H1 (cell line): ENCODE data around the gene EEF1G. TPM values are rescaled to one million over a fixed set of nuclear protein-coding genes. Genes with fewer than 3 reads are reported as not detected.
"Not testable (repeated sequence)": the region's sequence is repeated elsewhere in the genome, so short reads cannot be mapped to it uniquely, and the experiment has no call there.

Experiments
- CTCF ChIA-PET: fragments of 300-600 bp; sonication (Branson Sonifier 250); formaldehyde crosslinking; loops from one replicate; lab custom pipeline; 2021; ENCODE audit not compliant: partially characterized antibody; lab: Charles Lee
- POLR2A ChIA-PET: fragments of 300-600 bp; sonication (Branson Sonifier 250); formaldehyde crosslinking; loops from one replicate; lab custom pipeline; 2021; ENCODE audit warnings: inconsistent platforms; ENCODE audit not compliant: partially characterized antibody; lab: Charles Lee
- DNase-seq, 2 experiments: peaks; one replicate each; pipeline versions ENCODE4 v3.0.0 to v3.0.0-alpha.2; 2010 to 2022; ENCODE audit warnings: low spot score in 2 of 2, low read depth in 1 of 2, mixed read lengths in 1 of 2
- FAIRE-seq: peaks from 2 replicates; lab custom pipeline; 2011; peaks lifted over from hg19 to GRCh38; lab: Jason Lieb, UNC
- H2AFZ ChIP-seq: 2 replicates; pipeline ENCODE4 v1.8.1; 2012; ENCODE audit warnings: low read length, inconsistent platforms
- H2AK5ac ChIP-seq: 2 replicates; pipeline ENCODE4 v1.6.1; 2013; ENCODE audit warnings: low read depth, low read length
- H2BK120ac ChIP-seq: replicated peaks from 2 replicates; pipeline ENCODE3; 2013; ENCODE audit warnings: low read depth, low read length, inconsistent platforms
- H2BK12ac ChIP-seq: 2 replicates; pipeline ENCODE4 v1.6.1; 2013; ENCODE audit warnings: low read depth, low read length
- H2BK15ac ChIP-seq: 2 replicates; pipeline ENCODE4 v1.6.1; 2013; ENCODE audit warnings: low read length
- H2BK20ac ChIP-seq: 2 replicates; pipeline ENCODE4 v1.6.1; 2013; ENCODE audit warnings: low read length
- H2BK5ac ChIP-seq: 2 replicates; pipeline ENCODE4 v1.6.1; 2013; ENCODE audit warnings: low read depth, low read length
- H3K14ac ChIP-seq: 2 replicates; pipeline ENCODE4 v1.6.1; 2013; ENCODE audit warnings: inconsistent platforms; ENCODE audit not compliant: insufficient read length
- H3K18ac ChIP-seq: 2 replicates; pipeline ENCODE4 v1.6.1; 2013; ENCODE audit warnings: low read length; ENCODE audit errors: extremely low read depth
- H3K23ac ChIP-seq: 2 replicates; pipeline ENCODE4 v1.6.1; 2013; ENCODE audit warnings: inconsistent platforms; ENCODE audit not compliant: insufficient read length
- H3K23me2 ChIP-seq: 2 replicates; pipeline ENCODE4 v1.6.1; 2013; ENCODE audit warnings: low read depth, low read length
- H3K27ac ChIP-seq: 2 replicates; pipeline ENCODE4 v1.6.1; 2011; ENCODE audit warnings: low read depth, low read length, inconsistent platforms
- H3K27me3 ChIP-seq, 4 experiments: replicated peaks in 1 of 4; 1 replicate in 1 of 4; 2 replicates in 3 of 4; pipeline versions ENCODE4 v1.6.1 to v1.8.1; 2011 to 2013; ENCODE audit warnings: low read length in 3 of 4, mild to moderate bottlenecking in 3 of 4, inconsistent platforms in 2 of 4, mixed read lengths in 2 of 4, moderate library complexity in 1 of 4; ENCODE audit not compliant: control insufficient read depth in 3 of 4, insufficient read depth in 3 of 4; ENCODE audit errors: extremely low read depth in 1 of 4
- H3K36me3 ChIP-seq, 4 experiments: 2 replicates each; pipeline versions ENCODE4 v1.6.1 to v1.8.1; 2011 to 2013; ENCODE audit warnings: mild to moderate bottlenecking in 4 of 4, low read length in 3 of 4, moderate library complexity in 2 of 4, control low read depth in 1 of 4, inconsistent platforms in 1 of 4; ENCODE audit not compliant: insufficient read depth in 4 of 4, control insufficient read depth in 2 of 4
- H3K4ac ChIP-seq: replicated peaks from 2 replicates; pipeline ENCODE3; 2013; ENCODE audit warnings: low read length, low read depth, mixed read lengths, inconsistent platforms; ENCODE audit not compliant: insufficient read length
- H3K4me1 ChIP-seq, 4 experiments: replicated peaks in 1 of 4; 1 replicate in 1 of 4; 2 replicates in 3 of 4; pipeline versions ENCODE4 v1.6.1 to v1.8.1; 2011 to 2013; ENCODE audit warnings: low read length in 3 of 4, inconsistent platforms in 2 of 4, mixed read lengths in 1 of 4; ENCODE audit not compliant: insufficient read depth in 4 of 4, control insufficient read depth in 3 of 4
- H3K4me2 ChIP-seq, 2 experiments: 2 replicates each; pipeline versions ENCODE4 v1.6.1 to v1.8.1; 2011 to 2013; ENCODE audit warnings: low read depth in 2 of 2, low read length in 2 of 2, control low read depth in 1 of 2, inconsistent platforms in 1 of 2, mild to moderate bottlenecking in 1 of 2; ENCODE audit not compliant: insufficient read depth in 1 of 2
- H3K4me3 ChIP-seq, 4 experiments: fragments of 200-600, 300-600 bp in 1 of 4; sonication (generic), shearing (Covaris generic), sonication (Bioruptor Twin) in 1 of 4; 2 replicates each; pipeline versions ENCODE4 v1.5.1 to v1.8.1; 2011 to 2016; ENCODE audit warnings: low read length in 4 of 4, low read depth in 3 of 4, control low read depth in 2 of 4, inconsistent platforms in 2 of 4, mild to moderate bottlenecking in 2 of 4, mixed read lengths in 1 of 4, moderate library complexity in 1 of 4; ENCODE audit not compliant: insufficient read depth in 2 of 4; ENCODE audit errors: extremely low read depth in 1 of 4
- H3K56ac ChIP-seq: replicated peaks from 2 replicates; pipeline ENCODE3; 2013; ENCODE audit warnings: low read depth, mild to moderate bottlenecking, mixed read lengths, low read length, inconsistent platforms; ENCODE audit not compliant: insufficient read length
- H3K79me1 ChIP-seq: 2 replicates; pipeline ENCODE4 v1.6.1; 2013; ENCODE audit warnings: low read depth, low read length, control low read depth
- H3K79me2 ChIP-seq, 2 experiments: 2 replicates each; pipeline versions ENCODE4 v1.6.1 to v1.8.1; 2012 to 2013; ENCODE audit warnings: low read length in 2 of 2, mild to moderate bottlenecking in 2 of 2, inconsistent platforms in 1 of 2; ENCODE audit not compliant: insufficient read depth in 2 of 2, control insufficient read depth in 1 of 2
- H3K9ac ChIP-seq, 4 experiments: replicated peaks in 1 of 4; 1 replicate in 1 of 4; 2 replicates in 3 of 4; pipeline versions ENCODE4 v1.6.1 to v1.8.1; 2011 to 2013; ENCODE audit warnings: low read depth in 3 of 4, low read length in 3 of 4, control low read depth in 2 of 4, mild to moderate bottlenecking in 2 of 4, moderate library complexity in 2 of 4, inconsistent platforms in 1 of 4; ENCODE audit errors: extremely low read depth in 1 of 4
- H3K9me3 ChIP-seq, 2 experiments: 2 replicates each; pipeline versions ENCODE4 v1.6.1 to v1.8.1; 2012 to 2013; ENCODE audit warnings: mild to moderate bottlenecking in 2 of 2, moderate library complexity in 2 of 2, control low read depth in 1 of 2, inconsistent platforms in 1 of 2, low read depth in 1 of 2, low read length in 1 of 2, mixed read lengths in 1 of 2; ENCODE audit not compliant: insufficient read depth in 2 of 2
- H4K20me1 ChIP-seq, 2 experiments: replicated peaks in 1 of 2; 2 replicates each; pipeline versions ENCODE3 to v1.8.1; 2011 to 2013; ENCODE audit warnings: inconsistent platforms in 2 of 2, low read length in 2 of 2, mild to moderate bottlenecking in 1 of 2; ENCODE audit not compliant: insufficient read depth in 2 of 2, control insufficient read depth in 1 of 2
- H4K5ac ChIP-seq: 2 replicates; pipeline ENCODE4 v1.6.1; 2013; ENCODE audit warnings: low read length, low read depth, mixed read lengths, inconsistent platforms; ENCODE audit not compliant: insufficient read length
- H4K8ac ChIP-seq: 2 replicates; pipeline ENCODE4 v1.8.0; 2013; ENCODE audit warnings: mild to moderate bottlenecking, moderate library complexity, low read length, inconsistent platforms; ENCODE audit not compliant: insufficient read depth; ENCODE audit errors: extremely low read depth
- H4K91ac ChIP-seq: replicated peaks from 2 replicates; pipeline ENCODE3; 2013; ENCODE audit warnings: low read length, mixed read lengths, inconsistent platforms; ENCODE audit not compliant: insufficient read length
- ASH2L ChIP-seq: fragments of 200-600, 300-600 bp; sonication (generic); IDR thresholded peaks from one replicate; pipeline ENCODE4 v1.7.1; 2017; ENCODE audit warnings: low read length
- SP1 ChIP-seq: IDR thresholded peaks from 2 replicates; pipeline ENCODE4 v1.6.1; 2011; ENCODE audit warnings: low read depth, low read length
- WGBS, 2 experiments: shearing (Covaris generic) in 1 of 2; methylation state at CpG; one replicate each; pipeline versions ENCODE4 v1.1.6 to v1.1.7; 2013 to 2015; ENCODE audit warnings: low lambda C conversion rate in 2 of 2, mixed read lengths in 2 of 2, inconsistent platforms in 1 of 2, low coverage in 1 of 2, missing lambda C conversion rate in 1 of 2; ENCODE audit not compliant: insufficient replicate concordance in 2 of 2, insufficient coverage in 1 of 2, insufficient read length in 1 of 2; ENCODE audit errors: extremely low coverage in 1 of 2, missing lambda C conversion rate in 1 of 2; 5-methylcytosine and 5-hydroxymethylcytosine counted together
- polyA plus RNA-seq, 7 experiments: library from polyadenylated mRNA; depleted of rRNA in 3 of 7; stranded (reverse) in 5 of 7; unstranded in 2 of 7; fragments of >200 nt in 5 of 7; fragments of 200-250 nt in 2 of 7; gene quantifications; 1 replicate in 5 of 7; 2 replicates in 1 of 7; 4 replicates in 1 of 7; pipeline versions ENCODE4 v1.2.1 to v1.2.3, GENCODE V29; 2011 to 2013; ENCODE audit warnings: missing spikeins in 2 of 7, mixed read lengths in 2 of 7
- total RNA-seq: library from RNA; stranded (reverse); fragmentation: NEBNext Ultra II Directional; extraction: Animal tissue kit (Norgen Biotek cat#: 25700); gene quantifications from 2 replicates; pipeline ENCODE4 v1.2.1, GENCODE V29; 2021

EEF1G gene
- total and polyA plus RNA-seq, 2 of the 8 experiments (the other 6 are each of a cell fraction or from before 2014, with no cell fraction given): 1,627 to 1,996 TPM

GRCh38 chr11:62561677-62562230 lies 11.9 kb downstream of the EEF1G start:
- not testable (repeated sequence) for H4K91ac ChIP-seq, H4K5ac ChIP-seq, H2BK20ac ChIP-seq, H3K9me3 ChIP-seq, H3K79me1 ChIP-seq, H2BK120ac ChIP-seq, H3K4ac ChIP-seq, H2BK15ac ChIP-seq, H3K23ac ChIP-seq, H3K27me3 ChIP-seq, H3K23me2 ChIP-seq, H3K27ac ChIP-seq, H2AFZ ChIP-seq, H3K14ac ChIP-seq, H2AK5ac ChIP-seq, H2BK12ac ChIP-seq, H3K9ac ChIP-seq, H4K8ac ChIP-seq, H2BK5ac ChIP-seq, H3K56ac ChIP-seq, H3K18ac ChIP-seq, DNase-seq
- Histone ChIP-seq H3K4me2 (peak overlapping the region; percentile 13 to 34; a peak in 3 of 4 replicates), H3K36me3 (peaks cover 35 to 72% (median 53%) of the 10 kb centered on the region in 4 experiments), H3K79me2 (peaks cover 0 to 34% of the 10 kb centered on the region in 2 experiments; a peak in 2 of 4 replicates), H3K4me3 (peak overlapping the region in 2 of 4 experiments; percentile 1 to 29; a peak in 1 of 8 replicates), H3K4me1 (peaks cover 11 to 26% (median 21%) of the 10 kb centered on the region in 4 experiments), H4K20me1 (peaks cover 21 to 45% of the 10 kb centered on the region in 2 experiments)
- WGBS, 2 experiments: 20% methylated on average over 3 of the region's 3 CpGs; no CpG with 5 or more reads in 1 of the 2 experiments
- ChIA-PET CTCF (interaction anchor here (0.6 to 9.7 kb wide), 15 partner anchors 9 to 1351 kb away, joined by 3 to 86 read pairs (median 11); partner anchors contain the start of genes AHNAK, EEF1G and SCGB1A1), POLR2A (interaction anchor here (0.7 to 20.7 kb wide), 12 partner anchors 4 to 280 kb away, joined by 3 to 336 read pairs (median 12); partner anchors contain the start of genes C11orf98, CSKMT, EEF1G and TUT1)
- peak; percentile 77 for FAIRE-seq
- TF ChIP-seq ASH2L (peak; percentile 8), SP1 (peak; percentile 43; the same call in 1 of the 2 replicates)
